ENCODE results near the gene PLA2G4E.

- TF ChIP-seq CTCF (conservative IDR thresholded peaks at IDR 0.05; ENCODE audit: low read depth, low read length) (no peak), EZH2 (IDR thresholded peaks at IDR 0.05; ENCODE audit: low read length, unreplicated experiment) (no peak)
Observed at GRCh38 chr15:42010434-42010833, 10.4 kb downstream of the PLA2G4E start.
